GM23338 (cell line): ENCODE results near the gene PRPS2. TPM values are rescaled to one million over a fixed set of nuclear protein-coding genes. Genes with fewer than 3 reads are reported as not detected.

Experiments used
- ATAC-seq: fragments of 200-7000 bp; cut with Tn5 transposase; 3 replicates; pipeline ENCODE4 v1.9.1; 2020
- DNase-seq: peaks from one replicate; pipeline ENCODE4 v3.0.0-alpha.2; 2015; ENCODE audit warnings: low spot score
- H2AFZ ChIP-seq: fragments of 200-600 bp; sonication (generic); 2 replicates; pipeline ENCODE4 v1.8.0; 2016; ENCODE audit warnings: antibody characterized with exemption, mild to moderate bottlenecking, moderate library complexity
- H3F3A ChIP-seq: fragments of 200-600 bp; sonication (generic); replicated peaks from 2 replicates; pipeline ENCODE4 v1.8.0; 2017; ENCODE audit warnings: antibody characterized with exemption, mixed run types, low read depth
- H3K27ac ChIP-seq: fragments of 200-600 bp; sonication (generic); 2 replicates; pipeline ENCODE4 v1.6.1; 2016; ENCODE audit warnings: low read depth
- H3K27me3 ChIP-seq: fragments of 200-600 bp; sonication (generic); 2 replicates; pipeline ENCODE4 v1.8.0; 2016; ENCODE audit warnings: mild to moderate bottlenecking, mixed run types, moderate library complexity; ENCODE audit not compliant: insufficient read depth
- H3K36me3 ChIP-seq: fragments of 200-600 bp; sonication (generic); 2 replicates; pipeline ENCODE4 v1.8.0; 2016; ENCODE audit warnings: mild to moderate bottlenecking; ENCODE audit not compliant: insufficient read depth
- H3K4me1 ChIP-seq: fragments of 200-600 bp; sonication (generic); 2 replicates; pipeline ENCODE4 v1.8.0; 2016; ENCODE audit warnings: mild to moderate bottlenecking, moderate library complexity; ENCODE audit not compliant: insufficient read depth
- H3K4me2 ChIP-seq: fragments of 200-600 bp; sonication (generic); 2 replicates; pipeline ENCODE4 v1.7.1; 2017; ENCODE audit warnings: mixed run types
- H3K4me3 ChIP-seq: fragments of 200-600 bp; sonication (generic); 2 replicates; pipeline ENCODE4 v1.6.1; 2016; ENCODE audit warnings: mixed run types
- H3K79me2 ChIP-seq: fragments of 200-600 bp; sonication (generic); replicated peaks from 2 replicates; pipeline ENCODE4 v1.8.0; 2017; ENCODE audit warnings: mild to moderate bottlenecking; ENCODE audit not compliant: insufficient read depth
- H3K9me2 ChIP-seq: fragments of 200-600 bp; sonication (generic); 2 replicates; pipeline ENCODE4 v1.8.0; 2017; ENCODE audit not compliant: insufficient read depth
- H4K20me1 ChIP-seq: fragments of 200-600 bp; sonication (generic); replicated peaks from 2 replicates; pipeline ENCODE4 v1.8.0; 2017; ENCODE audit warnings: mild to moderate bottlenecking; ENCODE audit not compliant: insufficient read depth
- H3K27ac Mint-ChIP-seq: 2 replicates; pipeline ENCODE4 v1.8.0; 2020; ENCODE audit warnings: inconsistent platforms, mild to moderate bottlenecking, moderate library complexity, mixed read lengths
- H3K27me3 Mint-ChIP-seq: 3 replicates; pipeline ENCODE4 v1.8.0; 2022; ENCODE audit warnings: low read depth, mild to moderate bottlenecking, moderate library complexity, mixed read lengths, inconsistent platforms; ENCODE audit not compliant: insufficient read depth, poor library complexity
- H3K36me3 Mint-ChIP-seq: 3 replicates; pipeline ENCODE4 v1.8.0; 2021; ENCODE audit warnings: low read depth, mild to moderate bottlenecking, inconsistent platforms, moderate library complexity, mixed read lengths
- H3K4me1 Mint-ChIP-seq: 3 replicates; pipeline ENCODE4 v1.8.0; 2020; ENCODE audit warnings: mild to moderate bottlenecking, inconsistent platforms, mixed read lengths
- H3K4me3 Mint-ChIP-seq: 3 replicates; pipeline ENCODE4 v1.8.0; 2021; ENCODE audit warnings: moderate library complexity, mild to moderate bottlenecking, inconsistent platforms, mixed read lengths
- H3K9me3 Mint-ChIP-seq: 3 replicates; pipeline ENCODE4 v1.8.0; 2020; ENCODE audit warnings: moderate library complexity, mild to moderate bottlenecking, inconsistent platforms, mixed read lengths
- CREB1 ChIP-seq: fragments of 250-450 bp; sonication (Bioruptor Pico); IDR thresholded peaks from 2 replicates; pipeline ENCODE4 v1.5.0; 2020; ENCODE audit warnings: low read depth, mild to moderate bottlenecking, moderate library complexity
- EZH2 ChIP-seq: fragments of 200-600 bp; sonication (generic); IDR thresholded peaks from one replicate; pipeline ENCODE4 v1.8.0; 2017; ENCODE audit warnings: antibody characterized with exemption, mild to moderate bottlenecking, low read depth; ENCODE audit not compliant: unreplicated experiment
- EZH2phosphoT487 ChIP-seq: fragments of 200-600 bp; sonication (generic); IDR thresholded peaks from one replicate; pipeline ENCODE4 v1.8.1; 2018; ENCODE audit warnings: antibody characterized with exemption; ENCODE audit not compliant: unreplicated experiment
- JUNB ChIP-seq: IDR thresholded peaks from one replicate; pipeline ENCODE4 v1.6.1; 2016; ENCODE audit warnings: antibody characterized with exemption; ENCODE audit not compliant: unreplicated experiment
- POLR2AphosphoS5 ChIP-seq: IDR thresholded peaks from 2 replicates; pipeline ENCODE4 v1.6.1; 2016; ENCODE audit warnings: antibody characterized with exemption, low read depth
- STAT1 ChIP-seq: IDR thresholded peaks from one replicate; pipeline ENCODE4 v1.6.1; 2016; ENCODE audit warnings: antibody characterized with exemption; ENCODE audit not compliant: unreplicated experiment
- ZNF114 ChIP-seq: fragments of 250-450 bp; sonication (Bioruptor Pico); IDR thresholded peaks from 2 replicates; pipeline ENCODE4 v1.5.0; 2020; ENCODE audit warnings: mild to moderate bottlenecking, moderate library complexity
- polyA plus RNA-seq: library from polyadenylated mRNA; unstranded; fragments of >200 nt; fragmentation: Nextera tagmentation; extraction: Ambion mirVana; gene quantifications from 2 replicates; pipeline ENCODE4 v1.2.1, GENCODE V29; 2016
- total RNA-seq: library from RNA; depleted of rRNA; stranded (reverse); fragments of >200 nt; shearing (Covaris generic); gene quantifications from 2 replicates; pipeline ENCODE4 v1.2.3, GENCODE V29; 2014
- TF ChIP-seq, protein P1 (sequence below): IDR thresholded peaks from 2 replicates; pipeline ENCODE4 v1.6.1; 2016; ENCODE audit warnings: antibody characterized with exemption
- TF ChIP-seq, protein P2 (sequence below): IDR thresholded peaks from one replicate; pipeline ENCODE4 v1.6.1; 2018; ENCODE audit warnings: antibody characterized with exemption; ENCODE audit not compliant: unreplicated experiment
- TF ChIP-seq, protein P3 (sequence below), 2 experiments: fragments of 200-600 bp in 1 of 2; sonication (generic) in 1 of 2; conservative IDR thresholded peaks; 2 replicates each; pipeline versions ENCODE4 v1.5.1 to v1.6.1; 2016 to 2017; ENCODE audit warnings: antibody characterized with exemption in 2 of 2, low read depth in 2 of 2, mild to moderate bottlenecking in 2 of 2, moderate library complexity in 1 of 2
- TF ChIP-seq, protein P4 (sequence below): fragments of 250-450 bp; sonication (Bioruptor Pico); IDR thresholded peaks from 2 replicates; pipeline ENCODE4 v1.5.0; 2020; ENCODE audit warnings: mild to moderate bottlenecking, moderate library complexity

Gene PRPS2
- total and polyA plus RNA-seq, 2 experiments from 2014 or later, result 46.4 to 49.3 TPM

DNA sequence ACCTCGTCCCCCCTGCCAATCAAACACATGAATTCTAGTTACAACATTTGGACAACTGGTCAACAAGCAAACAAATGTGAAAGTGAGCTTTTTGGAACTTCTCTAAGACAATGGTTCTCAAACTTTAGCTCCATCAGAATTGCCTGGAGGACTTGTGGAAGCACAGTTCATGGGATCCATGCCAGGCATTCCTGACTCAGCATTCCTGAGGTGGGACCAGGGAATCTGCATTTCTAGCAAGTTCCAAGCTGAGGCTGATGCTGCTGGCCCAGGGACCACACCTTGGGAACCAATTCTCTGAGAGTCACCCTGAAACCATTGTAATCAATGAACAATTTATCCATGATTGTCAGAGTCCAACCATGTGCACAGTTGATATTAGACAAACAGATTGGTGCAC, 43.8 kb upstream of the PRPS2 start (continued):
- TF ChIP-seq POLR2AphosphoS5 (no peak), ZNF114 (CRISPR knock-in tag) (no peak), EZH2phosphoT487 (no peak), EZH2 (no peak)
- TF ChIP-seq, protein P1, sequence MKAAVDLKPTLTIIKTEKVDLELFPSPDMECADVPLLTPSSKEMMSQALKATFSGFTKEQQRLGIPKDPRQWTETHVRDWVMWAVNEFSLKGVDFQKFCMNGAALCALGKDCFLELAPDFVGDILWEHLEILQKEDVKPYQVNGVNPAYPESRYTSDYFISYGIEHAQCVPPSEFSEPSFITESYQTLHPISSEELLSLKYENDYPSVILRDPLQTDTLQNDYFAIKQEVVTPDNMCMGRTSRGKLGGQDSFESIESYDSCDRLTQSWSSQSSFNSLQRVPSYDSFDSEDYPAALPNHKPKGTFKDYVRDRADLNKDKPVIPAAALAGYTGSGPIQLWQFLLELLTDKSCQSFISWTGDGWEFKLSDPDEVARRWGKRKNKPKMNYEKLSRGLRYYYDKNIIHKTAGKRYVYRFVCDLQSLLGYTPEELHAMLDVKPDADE, result no peak

DNA sequence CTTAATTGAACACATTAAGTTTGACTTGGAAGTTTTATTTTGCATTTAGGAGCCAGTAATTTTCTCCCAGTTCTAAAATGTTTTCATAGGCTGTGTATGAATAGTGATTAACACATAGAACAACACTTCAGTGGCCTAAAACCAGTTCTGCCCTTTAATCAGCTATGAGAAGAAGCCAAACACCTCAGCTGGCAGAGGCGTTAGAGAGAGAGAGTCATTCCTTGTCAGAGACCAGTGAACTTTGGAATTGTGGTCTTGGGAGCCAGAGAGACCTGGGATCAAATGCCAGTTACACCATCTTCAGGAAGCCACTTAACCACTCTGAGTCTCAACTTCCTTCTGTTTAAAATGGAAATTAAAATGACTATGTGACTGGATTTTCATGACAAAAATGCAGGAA, 39.3 kb upstream of the PRPS2 start:
- no peaks in the 10 kb centered on the region for H3K9me2 ChIP-seq
- H2AFZ ChIP-seq, result no peak overlapping the region
- Mint-ChIP-seq H3K27me3 (no peaks in the 10 kb centered on the region), H3K9me3 (no peaks in the 10 kb centered on the region; the same call in 2 of the 3 replicates), H3K4me1 (peaks cover 5% of the 10 kb centered on the region; the same call in 1 of the 3 replicates), H3K36me3 (no peaks in the 10 kb centered on the region), H3K4me3 (no peak overlapping the region), H3K27ac (no peak overlapping the region)
- no peak overlapping the region for H3K4me3 ChIP-seq
- ATAC-seq (no peak), DNase-seq (no peak)
- no peak overlapping the region for H3K27ac ChIP-seq
- no peak overlapping the region for H3K4me2 ChIP-seq
- no peaks in the 10 kb centered on the region for H3K79me2 ChIP-seq
- no peaks in the 10 kb centered on the region for H3K4me1 ChIP-seq
- H4K20me1 ChIP-seq, result no peaks in the 10 kb centered on the region
- H3F3A ChIP-seq, result no peaks in the 10 kb centered on the region
- no peaks in the 10 kb centered on the region for H3K27me3 ChIP-seq
- no peaks in the 10 kb centered on the region for H3K36me3 ChIP-seq
- TF ChIP-seq, protein P2, sequence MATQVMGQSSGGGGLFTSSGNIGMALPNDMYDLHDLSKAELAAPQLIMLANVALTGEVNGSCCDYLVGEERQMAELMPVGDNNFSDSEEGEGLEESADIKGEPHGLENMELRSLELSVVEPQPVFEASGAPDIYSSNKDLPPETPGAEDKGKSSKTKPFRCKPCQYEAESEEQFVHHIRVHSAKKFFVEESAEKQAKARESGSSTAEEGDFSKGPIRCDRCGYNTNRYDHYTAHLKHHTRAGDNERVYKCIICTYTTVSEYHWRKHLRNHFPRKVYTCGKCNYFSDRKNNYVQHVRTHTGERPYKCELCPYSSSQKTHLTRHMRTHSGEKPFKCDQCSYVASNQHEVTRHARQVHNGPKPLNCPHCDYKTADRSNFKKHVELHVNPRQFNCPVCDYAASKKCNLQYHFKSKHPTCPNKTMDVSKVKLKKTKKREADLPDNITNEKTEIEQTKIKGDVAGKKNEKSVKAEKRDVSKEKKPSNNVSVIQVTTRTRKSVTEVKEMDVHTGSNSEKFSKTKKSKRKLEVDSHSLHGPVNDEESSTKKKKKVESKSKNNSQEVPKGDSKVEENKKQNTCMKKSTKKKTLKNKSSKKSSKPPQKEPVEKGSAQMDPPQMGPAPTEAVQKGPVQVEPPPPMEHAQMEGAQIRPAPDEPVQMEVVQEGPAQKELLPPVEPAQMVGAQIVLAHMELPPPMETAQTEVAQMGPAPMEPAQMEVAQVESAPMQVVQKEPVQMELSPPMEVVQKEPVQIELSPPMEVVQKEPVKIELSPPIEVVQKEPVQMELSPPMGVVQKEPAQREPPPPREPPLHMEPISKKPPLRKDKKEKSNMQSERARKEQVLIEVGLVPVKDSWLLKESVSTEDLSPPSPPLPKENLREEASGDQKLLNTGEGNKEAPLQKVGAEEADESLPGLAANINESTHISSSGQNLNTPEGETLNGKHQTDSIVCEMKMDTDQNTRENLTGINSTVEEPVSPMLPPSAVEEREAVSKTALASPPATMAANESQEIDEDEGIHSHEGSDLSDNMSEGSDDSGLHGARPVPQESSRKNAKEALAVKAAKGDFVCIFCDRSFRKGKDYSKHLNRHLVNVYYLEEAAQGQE, result no peak
- TF ChIP-seq, protein P1, result no peak
- no peak for TF ChIP-seq JUNB
- no peak for TF ChIP-seq POLR2AphosphoS5
- TF ChIP-seq EZH2, result no peak
- TF ChIP-seq ZNF114 (CRISPR knock-in tag), result no peak
- no peak for TF ChIP-seq CREB1 (CRISPR knock-in tag)
- no peak for TF ChIP-seq EZH2phosphoT487
- TF ChIP-seq, protein P3, sequence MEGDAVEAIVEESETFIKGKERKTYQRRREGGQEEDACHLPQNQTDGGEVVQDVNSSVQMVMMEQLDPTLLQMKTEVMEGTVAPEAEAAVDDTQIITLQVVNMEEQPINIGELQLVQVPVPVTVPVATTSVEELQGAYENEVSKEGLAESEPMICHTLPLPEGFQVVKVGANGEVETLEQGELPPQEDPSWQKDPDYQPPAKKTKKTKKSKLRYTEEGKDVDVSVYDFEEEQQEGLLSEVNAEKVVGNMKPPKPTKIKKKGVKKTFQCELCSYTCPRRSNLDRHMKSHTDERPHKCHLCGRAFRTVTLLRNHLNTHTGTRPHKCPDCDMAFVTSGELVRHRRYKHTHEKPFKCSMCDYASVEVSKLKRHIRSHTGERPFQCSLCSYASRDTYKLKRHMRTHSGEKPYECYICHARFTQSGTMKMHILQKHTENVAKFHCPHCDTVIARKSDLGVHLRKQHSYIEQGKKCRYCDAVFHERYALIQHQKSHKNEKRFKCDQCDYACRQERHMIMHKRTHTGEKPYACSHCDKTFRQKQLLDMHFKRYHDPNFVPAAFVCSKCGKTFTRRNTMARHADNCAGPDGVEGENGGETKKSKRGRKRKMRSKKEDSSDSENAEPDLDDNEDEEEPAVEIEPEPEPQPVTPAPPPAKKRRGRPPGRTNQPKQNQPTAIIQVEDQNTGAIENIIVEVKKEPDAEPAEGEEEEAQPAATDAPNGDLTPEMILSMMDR (conservative IDR thresholded peaks at IDR 0.05; ENCODE audit: low read depth in 2 of 2), result no peak
- TF ChIP-seq, protein P4, sequence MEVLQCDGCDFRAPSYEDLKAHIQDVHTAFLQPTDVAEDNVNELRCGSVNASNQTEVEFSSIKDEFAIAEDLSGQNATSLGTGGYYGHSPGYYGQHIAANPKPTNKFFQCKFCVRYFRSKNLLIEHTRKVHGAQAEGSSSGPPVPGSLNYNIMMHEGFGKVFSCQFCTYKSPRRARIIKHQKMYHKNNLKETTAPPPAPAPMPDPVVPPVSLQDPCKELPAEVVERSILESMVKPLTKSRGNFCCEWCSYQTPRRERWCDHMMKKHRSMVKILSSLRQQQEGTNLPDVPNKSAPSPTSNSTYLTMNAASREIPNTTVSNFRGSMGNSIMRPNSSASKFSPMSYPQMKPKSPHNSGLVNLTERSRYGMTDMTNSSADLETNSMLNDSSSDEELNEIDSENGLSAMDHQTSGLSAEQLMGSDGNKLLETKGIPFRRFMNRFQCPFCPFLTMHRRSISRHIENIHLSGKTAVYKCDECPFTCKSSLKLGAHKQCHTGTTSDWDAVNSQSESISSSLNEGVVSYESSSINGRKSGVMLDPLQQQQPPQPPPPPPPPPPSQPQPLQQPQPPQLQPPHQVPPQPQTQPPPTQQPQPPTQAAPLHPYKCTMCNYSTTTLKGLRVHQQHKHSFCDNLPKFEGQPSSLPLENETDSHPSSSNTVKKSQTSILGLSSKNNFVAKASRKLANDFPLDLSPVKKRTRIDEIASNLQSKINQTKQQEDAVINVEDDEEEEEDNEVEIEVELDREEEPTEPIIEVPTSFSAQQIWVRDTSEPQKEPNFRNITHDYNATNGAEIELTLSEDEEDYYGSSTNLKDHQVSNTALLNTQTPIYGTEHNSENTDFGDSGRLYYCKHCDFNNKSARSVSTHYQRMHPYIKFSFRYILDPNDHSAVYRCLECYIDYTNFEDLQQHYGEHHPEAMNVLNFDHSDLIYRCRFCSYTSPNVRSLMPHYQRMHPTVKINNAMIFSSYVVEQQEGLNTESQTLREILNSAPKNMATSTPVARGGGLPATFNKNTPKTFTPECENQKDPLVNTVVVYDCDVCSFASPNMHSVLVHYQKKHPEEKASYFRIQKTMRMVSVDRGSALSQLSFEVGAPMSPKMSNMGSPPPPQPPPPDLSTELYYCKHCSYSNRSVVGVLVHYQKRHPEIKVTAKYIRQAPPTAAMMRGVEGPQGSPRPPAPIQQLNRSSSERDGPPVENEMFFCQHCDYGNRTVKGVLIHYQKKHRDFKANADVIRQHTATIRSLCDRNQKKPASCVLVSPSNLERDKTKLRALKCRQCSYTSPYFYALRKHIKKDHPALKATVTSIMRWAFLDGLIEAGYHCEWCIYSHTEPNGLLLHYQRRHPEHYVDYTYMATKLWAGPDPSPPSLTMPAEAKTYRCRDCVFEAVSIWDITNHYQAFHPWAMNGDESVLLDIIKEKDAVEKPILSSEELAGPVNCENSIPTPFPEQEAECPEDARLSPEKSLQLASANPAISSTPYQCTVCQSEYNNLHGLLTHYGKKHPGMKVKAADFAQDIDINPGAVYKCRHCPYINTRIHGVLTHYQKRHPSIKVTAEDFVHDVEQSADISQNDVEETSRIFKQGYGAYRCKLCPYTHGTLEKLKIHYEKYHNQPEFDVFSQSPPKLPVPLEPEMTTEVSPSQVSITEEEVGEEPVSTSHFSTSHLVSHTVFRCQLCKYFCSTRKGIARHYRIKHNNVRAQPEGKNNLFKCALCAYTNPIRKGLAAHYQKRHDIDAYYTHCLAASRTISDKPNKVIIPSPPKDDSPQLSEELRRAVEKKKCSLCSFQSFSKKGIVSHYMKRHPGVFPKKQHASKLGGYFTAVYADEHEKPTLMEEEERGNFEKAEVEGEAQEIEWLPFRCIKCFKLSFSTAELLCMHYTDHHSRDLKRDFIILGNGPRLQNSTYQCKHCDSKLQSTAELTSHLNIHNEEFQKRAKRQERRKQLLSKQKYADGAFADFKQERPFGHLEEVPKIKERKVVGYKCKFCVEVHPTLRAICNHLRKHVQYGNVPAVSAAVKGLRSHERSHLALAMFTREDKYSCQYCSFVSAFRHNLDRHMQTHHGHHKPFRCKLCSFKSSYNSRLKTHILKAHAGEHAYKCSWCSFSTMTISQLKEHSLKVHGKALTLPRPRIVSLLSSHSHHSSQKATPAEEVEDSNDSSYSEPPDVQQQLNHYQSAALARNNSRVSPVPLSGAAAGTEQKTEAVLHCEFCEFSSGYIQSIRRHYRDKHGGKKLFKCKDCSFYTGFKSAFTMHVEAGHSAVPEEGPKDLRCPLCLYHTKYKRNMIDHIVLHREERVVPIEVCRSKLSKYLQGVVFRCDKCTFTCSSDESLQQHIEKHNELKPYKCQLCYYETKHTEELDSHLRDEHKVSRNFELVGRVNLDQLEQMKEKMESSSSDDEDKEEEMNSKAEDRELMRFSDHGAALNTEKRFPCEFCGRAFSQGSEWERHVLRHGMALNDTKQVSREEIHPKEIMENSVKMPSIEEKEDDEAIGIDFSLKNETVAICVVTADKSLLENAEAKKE (CRISPR knock-in tag), result no peak
- TF ChIP-seq STAT1, result no peak
